CD4-positive, CD25-positive, alpha-beta regulatory T cell (primary cell): Measurements from ENCODE around the gene MGST3. TPM values are rescaled to one million over a fixed set of nuclear protein-coding genes. Genes with fewer than 3 reads are reported as not detected.
A peak's percentile ranks its signal among the peaks of the same experiment; 100 is the strongest.
"Not testable (repeated sequence)": the region's sequence is repeated elsewhere in the genome, so short reads cannot be mapped to it uniquely, and the experiment has no call there.

ENCODE experiments used
- ATAC-seq, 2 donors: fragments of 150-1000 bp; cut with Tn5 transposase; one replicate each; pipeline ENCODE4 v1.10.0; 2021; ENCODE audit warnings: low read depth in 2 of 2, moderate number of reproducible peaks in 2 of 2, moderate library complexity in 1 of 2
- DNase-seq, 3 donors: peaks; one replicate each; pipeline versions ENCODE4 v3.0.0 to v3.0.0-alpha.2; 2012 to 2022; ENCODE audit warnings: mixed read lengths in 1 of 3
- H3K27ac ChIP-seq: one replicate; pipeline ENCODE4 v1.7.0; 2013; ENCODE audit warnings: mild to moderate bottlenecking, low read length; ENCODE audit not compliant: insufficient read depth, poor library complexity, severe bottlenecking
- H3K27me3 ChIP-seq: one replicate; pipeline ENCODE4 v1.7.0; 2013; ENCODE audit warnings: low read length; ENCODE audit not compliant: control insufficient read depth, insufficient read depth
- H3K36me3 ChIP-seq: one replicate; pipeline ENCODE4 v1.7.0; 2013; ENCODE audit warnings: mild to moderate bottlenecking, low read length, moderate library complexity; ENCODE audit not compliant: control insufficient read depth, insufficient read depth
- H3K4me1 ChIP-seq: 2 replicates; pipeline ENCODE4 v1.7.0; 2013; ENCODE audit warnings: mild to moderate bottlenecking, low read length; ENCODE audit not compliant: insufficient read depth, control insufficient read depth, poor library complexity, severe bottlenecking
- H3K4me3 ChIP-seq: one replicate; pipeline ENCODE4 v1.7.0; 2013; ENCODE audit warnings: low read depth, mild to moderate bottlenecking, low read length, moderate library complexity
- H3K9me3 ChIP-seq, 2 experiments: 1 replicate in 1 of 2; 2 replicates in 1 of 2; pipeline ENCODE4 v1.7.0; 2013; ENCODE audit warnings: low read length in 2 of 2, mild to moderate bottlenecking in 1 of 2, moderate library complexity in 1 of 2; ENCODE audit not compliant: control insufficient read depth in 2 of 2
- H3K27ac Mint-ChIP-seq, 3 donors: one replicate each; pipeline ENCODE4 v1.8.0; 2020 to 2022; ENCODE audit warnings: mild to moderate bottlenecking in 3 of 3, mixed read lengths in 3 of 3, moderate library complexity in 2 of 3
- H3K27me3 Mint-ChIP-seq: one replicate; pipeline ENCODE4 v1.8.0; 2022; ENCODE audit warnings: mild to moderate bottlenecking, mixed read lengths
- H3K36me3 Mint-ChIP-seq: one replicate; pipeline ENCODE4 v1.8.0; 2020; ENCODE audit warnings: mixed read lengths
- H3K4me1 Mint-ChIP-seq, 4 donors: one replicate each; pipeline ENCODE4 v1.8.0; 2020 to 2022; ENCODE audit warnings: mixed read lengths in 4 of 4, mild to moderate bottlenecking in 1 of 4
- H3K4me3 Mint-ChIP-seq, 4 donors: one replicate each; pipeline ENCODE4 v1.8.0; 2020 to 2022; ENCODE audit warnings: mild to moderate bottlenecking in 4 of 4, mixed read lengths in 4 of 4, moderate library complexity in 3 of 4
- H3K9me3 Mint-ChIP-seq, 7 donors: one replicate each; pipeline ENCODE4 v1.8.0; 2020 to 2022; ENCODE audit warnings: mixed read lengths in 7 of 7, mild to moderate bottlenecking in 3 of 7, moderate library complexity in 2 of 7
- polyA plus RNA-seq, 4 donors: library from polyadenylated mRNA; unstranded; fragments of 300-500 nt; fragmentation: Illumina TruSeq; gene quantifications; one replicate each; pipeline ENCODE4 v1.2.3, GENCODE V29; 2021
- total RNA-seq: library from RNA; stranded (reverse); gene quantifications from one replicate; pipeline ENCODE4 v1.2.3, GENCODE V29; 2022

Gene MGST3
- total and polyA plus RNA-seq, 5 donors from 2014 or later, result 37.1 to 190 (median 146) TPM

DNA sequence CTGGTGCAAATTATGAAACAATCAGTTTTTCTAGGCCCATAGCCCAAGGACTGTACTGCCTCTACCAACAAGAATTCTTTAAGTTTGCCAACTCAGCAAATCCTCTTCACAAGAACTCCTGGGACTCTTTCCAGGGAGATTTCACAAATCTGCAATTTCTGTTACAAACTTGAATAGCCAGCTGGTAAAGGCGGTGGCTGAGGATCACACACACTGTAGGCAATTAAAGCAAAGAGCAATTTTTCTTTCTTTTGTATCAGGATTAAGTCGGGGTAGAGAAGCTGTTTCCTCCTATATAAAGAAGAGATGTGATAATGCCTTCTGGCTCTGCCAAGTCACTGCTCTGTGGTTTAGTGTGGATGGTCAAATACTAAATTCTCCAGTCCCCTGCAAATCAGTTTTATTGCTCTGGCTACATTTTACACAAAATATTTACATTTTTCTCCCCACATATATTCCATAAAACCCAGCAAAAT lies 65.6 kb downstream of the MGST3 start:
- Histone ChIP-seq H3K27ac (peak overlapping the region; percentile 10), H3K4me3 (peak overlapping the region; percentile 93), H3K27me3 (no peaks in the 10 kb centered on the region), H3K36me3 (peaks cover 10% of the 10 kb centered on the region), H3K4me1 (peaks cover 26% of the 10 kb centered on the region), H3K9me3 (no peaks in the 10 kb centered on the region)
- peak overlapping the region; percentile 94 to 100 (median 98) for H3K4me3 Mint-ChIP-seq
- H3K4me1 Mint-ChIP-seq, result peaks cover 13 to 55% (median 36%) of the 10 kb centered on the region in 4 donors
- no peak for ATAC-seq
- no peak for DNase-seq
- peak overlapping the region; percentile 33 to 99 (median 77) for H3K27ac Mint-ChIP-seq
- no peaks in the 10 kb centered on the region for H3K27me3 Mint-ChIP-seq
- peaks cover 0 to 3% (median 0%) of the 10 kb centered on the region in 7 donors for H3K9me3 Mint-ChIP-seq
- peaks cover 5% of the 10 kb centered on the region for H3K36me3 Mint-ChIP-seq

DNA sequence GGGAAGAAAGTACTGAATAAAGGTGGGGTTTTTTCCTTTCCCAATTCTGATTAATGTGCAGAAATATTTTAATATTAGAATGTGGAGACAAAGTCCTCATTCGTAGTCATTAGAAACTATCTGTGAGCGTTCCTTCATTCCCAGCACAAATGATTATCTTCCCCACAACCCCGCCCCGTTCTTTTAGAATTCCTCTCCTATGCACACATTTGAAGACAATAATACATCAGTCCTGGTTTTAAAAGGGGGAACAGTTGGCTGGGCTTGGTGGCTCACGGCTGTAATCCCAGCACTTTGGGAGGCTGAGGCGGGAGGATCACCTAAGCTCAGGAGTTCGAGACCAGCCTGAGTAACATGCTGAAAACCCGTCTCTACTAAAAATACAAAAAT lies 66.5 kb downstream of the MGST3 start:
- Mint-ChIP-seq H3K4me1 (peaks cover 13 to 47% (median 30%) of the 10 kb centered on the region in 4 donors), H3K4me3 (peak overlapping the region; percentile 94 to 100 (median 98)), H3K36me3 (no peaks in the 10 kb centered on the region), H3K27ac (peak overlapping the region; percentile 91 to 99 (median 96)), H3K27me3 (no peaks in the 10 kb centered on the region), H3K9me3 (peaks cover 0 to 3% (median 0%) of the 10 kb centered on the region in 7 donors)
- H3K9me3 ChIP-seq, result no peaks in the 10 kb centered on the region
- DNase-seq (no peak), ATAC-seq (no peak)
- H3K36me3 ChIP-seq, result peaks cover 10% of the 10 kb centered on the region
- H3K4me3 ChIP-seq, result peak overlapping the region; percentile 93
- peak overlapping the region; percentile 91 for H3K27ac ChIP-seq
- H3K4me1 ChIP-seq, result peaks cover 26% of the 10 kb centered on the region
- no peaks in the 10 kb centered on the region for H3K27me3 ChIP-seq

DNA sequence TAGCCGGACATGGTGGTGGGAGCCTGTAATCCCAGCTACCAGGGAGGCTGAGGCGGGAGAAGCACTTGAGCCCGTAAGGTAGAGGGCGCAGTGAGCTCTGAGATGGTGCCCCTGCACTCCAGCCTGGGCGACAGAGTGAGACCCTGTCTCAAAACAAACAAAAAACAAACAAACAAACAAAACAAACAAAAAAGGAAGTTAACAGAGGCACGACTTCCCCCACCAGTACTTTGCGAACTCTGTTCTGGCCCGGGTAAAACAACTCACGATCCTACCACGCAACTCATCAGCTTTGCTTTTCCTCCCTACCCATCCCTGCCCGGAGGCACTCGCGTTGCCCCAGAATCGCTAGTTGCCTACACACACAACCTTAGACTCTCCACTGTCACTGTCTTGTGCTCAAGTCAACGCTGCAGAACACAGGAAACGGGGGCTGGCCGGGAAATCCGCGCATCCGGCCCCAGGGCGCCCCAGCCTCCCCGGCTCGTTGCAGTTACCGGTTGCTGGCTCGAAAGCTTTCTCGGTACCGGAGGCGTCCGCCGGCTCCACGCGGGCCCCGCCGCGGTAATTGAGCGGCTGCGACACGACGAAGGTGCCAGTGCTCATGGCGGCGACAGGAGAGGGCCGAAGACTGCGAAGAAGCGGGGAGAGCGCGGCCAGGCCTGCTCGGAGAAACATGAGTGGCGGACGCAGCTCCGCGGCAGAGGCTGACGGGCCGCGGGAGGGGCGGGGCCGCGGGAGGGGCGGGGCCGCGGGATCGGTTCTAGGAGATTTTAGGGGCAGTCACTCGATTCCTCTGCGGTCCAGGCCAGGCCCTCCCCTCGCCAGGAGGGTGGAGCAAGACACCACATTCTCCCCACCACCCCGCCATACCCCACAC lies 67.1 kb downstream of the MGST3 start, which contains the start of gene ALDH9A1:
ALDH9A1 (minus strand) TSS at position 682 of the 880 bp plus-strand sequence; CDS start at position 678, 4 bp downstream.
- ATAC-seq (peak; percentile 94 to 95), DNase-seq (peak; percentile 85 to 91 (median 89))
- Mint-ChIP-seq H3K27ac (peak within 1 kb of the TSS; percentile 91 to 99 (median 96)), H3K4me3 (peak within 1 kb of the TSS; percentile 94 to 100 (median 98)), H3K27me3 (no peaks in the 10 kb centered on the region), H3K4me1 (peaks cover 13 to 47% (median 30%) of the 10 kb centered on the region in 4 donors), H3K9me3 (peaks cover 0 to 3% (median 0%) of the 10 kb centered on the region in 7 donors), H3K36me3 (no peaks in the 10 kb centered on the region)
- Histone ChIP-seq H3K4me1 (peaks cover 26% of the 10 kb centered on the region), H3K36me3 (peaks cover 10% of the 10 kb centered on the region), H3K27ac (peak within 1 kb of the TSS; percentile 91), H3K4me3 (peak within 1 kb of the TSS; percentile 95), H3K27me3 (no peaks in the 10 kb centered on the region), H3K9me3 (no peaks in the 10 kb centered on the region)

DNA sequence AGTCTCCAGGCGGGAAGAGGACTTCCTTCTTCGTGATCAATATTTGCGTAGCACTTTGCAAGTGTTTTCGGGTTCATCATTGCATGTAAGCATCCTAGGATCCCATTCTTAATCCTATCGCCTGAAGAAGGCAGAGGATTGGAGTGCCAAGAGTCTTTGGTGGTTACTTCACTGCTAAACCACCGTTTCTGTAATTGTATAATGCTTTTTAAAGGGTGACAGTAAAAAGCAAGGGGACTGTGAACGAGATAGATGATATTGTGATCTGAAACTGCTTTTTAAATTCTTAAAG lies 67.7 kb downstream of the MGST3 start:
- no peaks in the 10 kb centered on the region for H3K36me3 Mint-ChIP-seq
- Histone ChIP-seq H3K4me3 (peak overlapping the region; percentile 95), H3K27ac (peak overlapping the region; percentile 91), H3K4me1 (peaks cover 26% of the 10 kb centered on the region), H3K36me3 (peaks cover 10% of the 10 kb centered on the region), H3K27me3 (no peaks in the 10 kb centered on the region), H3K9me3 (no peaks in the 10 kb centered on the region)
- no peak for ATAC-seq
- no peaks in the 10 kb centered on the region for H3K27me3 Mint-ChIP-seq
- H3K4me3 Mint-ChIP-seq, result peak overlapping the region; percentile 94 to 100 (median 98)
- H3K27ac Mint-ChIP-seq, result peak overlapping the region; percentile 91 to 99 (median 96)
- H3K9me3 Mint-ChIP-seq, result peaks cover 0 to 3% (median 0%) of the 10 kb centered on the region in 7 donors
- DNase-seq, result no peak
- peaks cover 13 to 47% (median 29%) of the 10 kb centered on the region in 4 donors for H3K4me1 Mint-ChIP-seq

DNA sequence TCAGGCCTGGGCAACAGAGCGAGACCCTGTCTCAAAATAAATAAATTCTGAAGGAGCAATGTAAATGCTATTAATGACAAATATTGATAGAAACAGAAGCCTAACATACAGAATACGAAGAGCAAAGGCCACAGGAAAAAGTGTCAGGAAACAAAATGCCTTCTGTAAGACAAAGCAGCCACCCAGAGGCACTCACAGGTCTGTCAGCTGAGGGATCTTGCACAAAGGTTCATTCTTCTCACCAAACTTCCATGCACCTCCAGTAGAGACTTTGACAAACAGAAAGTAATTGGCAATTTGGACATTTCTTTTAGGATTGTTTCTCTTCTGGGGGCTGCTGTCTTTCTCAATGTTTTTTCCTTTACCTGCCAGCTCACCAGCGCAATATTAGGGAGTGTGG lies 68.5 kb downstream of the MGST3 start:
- Histone ChIP-seq H3K4me3 (no peak overlapping the region), H3K27me3 (no peaks in the 10 kb centered on the region), H3K4me1 (peaks cover 26% of the 10 kb centered on the region), H3K36me3 (peaks cover 5% of the 10 kb centered on the region), H3K27ac (no peak overlapping the region), H3K9me3 (no peaks in the 10 kb centered on the region)
- Mint-ChIP-seq H3K9me3 (peaks cover 0 to 3% (median 0%) of the 10 kb centered on the region in 7 donors), H3K4me3 (peak overlapping the region; percentile 54 to 79 (median 69)), H3K36me3 (no peaks in the 10 kb centered on the region), H3K4me1 (peaks cover 13 to 46% (median 28%) of the 10 kb centered on the region in 4 donors), H3K27me3 (no peaks in the 10 kb centered on the region), H3K27ac (peak overlapping the region; percentile 23 to 99 (median 25))
- ATAC-seq (no peak), DNase-seq (no peak)

DNA sequence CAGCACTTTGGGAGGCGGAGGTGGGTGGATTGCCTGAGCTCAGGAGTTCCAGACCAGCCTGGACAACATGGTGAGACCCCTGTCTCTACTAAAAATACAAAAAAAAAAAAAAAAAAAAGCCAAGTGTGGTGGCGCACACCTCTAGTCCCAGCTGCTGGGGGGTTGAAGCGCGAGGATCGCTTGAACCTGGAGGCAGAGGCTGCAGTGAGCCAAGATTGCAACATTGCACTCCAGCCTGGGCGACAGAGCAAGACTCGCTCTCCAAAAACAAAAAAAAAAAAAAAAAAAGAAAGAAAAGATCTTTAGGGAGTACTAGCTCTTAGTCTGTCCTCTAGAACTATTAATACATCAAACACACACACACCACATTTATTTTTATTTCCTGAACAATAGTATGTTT lies 70.9 kb downstream of the MGST3 start:
- not testable (repeated sequence) for H3K27ac ChIP-seq, H3K36me3 ChIP-seq, H3K4me3 ChIP-seq, DNase-seq, H3K9me3 ChIP-seq, H3K27me3 Mint-ChIP-seq, H3K27me3 ChIP-seq, ATAC-seq, H3K36me3 Mint-ChIP-seq, H3K9me3 Mint-ChIP-seq
- H3K27ac Mint-ChIP-seq, result peak overlapping the region in 1 of 3 donors; percentile 47
- H3K4me1 ChIP-seq, result peaks cover 13% of the 10 kb centered on the region
- H3K4me1 Mint-ChIP-seq, result peaks cover 3 to 26% (median 12%) of the 10 kb centered on the region in 4 donors
- H3K4me3 Mint-ChIP-seq, result peak overlapping the region in 1 of 4 donors; percentile 47

DNA sequence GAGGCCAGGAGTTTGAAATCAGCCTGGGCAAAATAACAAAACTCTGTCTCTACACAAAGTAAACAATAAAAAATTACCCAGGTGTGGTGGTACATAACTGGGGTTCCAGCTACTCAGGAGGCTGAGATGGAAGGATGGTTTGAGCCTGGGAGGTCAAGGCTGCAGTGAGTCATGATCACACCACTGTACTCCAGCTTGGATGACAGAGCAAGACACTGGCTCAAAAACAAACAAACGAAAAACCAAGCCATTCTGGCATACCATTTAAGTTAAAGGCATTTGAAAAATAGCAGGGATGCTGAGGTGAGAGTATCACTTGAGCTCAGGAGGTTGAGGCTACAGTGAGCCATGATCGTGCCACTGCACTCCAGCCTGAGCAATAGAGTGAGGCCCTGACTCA lies 72.6 kb downstream of the MGST3 start:
- Histone ChIP-seq H3K36me3 (no peaks in the 10 kb centered on the region), H3K27me3 (peaks cover 3% of the 10 kb centered on the region), H3K4me1 (peaks cover 4% of the 10 kb centered on the region), H3K4me3 (no peak overlapping the region), H3K9me3 (no peaks in the 10 kb centered on the region), H3K27ac (no peak overlapping the region)
- Mint-ChIP-seq H3K36me3 (no peaks in the 10 kb centered on the region), H3K27me3 (peaks cover 24% of the 10 kb centered on the region), H3K27ac (no peak overlapping the region), H3K9me3 (no peaks in the 10 kb centered on the region), H3K4me3 (no peak overlapping the region), H3K4me1 (peaks cover 0 to 10% (median 4%) of the 10 kb centered on the region in 4 donors)
- ATAC-seq, result no peak
- no peak for DNase-seq
